Osteocyte (in vitro differentiated cells): Measurements from ENCODE around the gene PSRC1. TPM values are rescaled to one million over a fixed set of nuclear protein-coding genes. Genes with fewer than 3 reads are reported as not detected.

Experiments used
- DNase-seq: peaks from one replicate; pipeline ENCODE4 v3.0.0; 2021; ENCODE audit warnings: mixed read lengths; ENCODE audit not compliant: unreplicated experiment; ENCODE audit errors: extremely low spot score
- H3K27ac Mint-ChIP-seq: one replicate; pipeline ENCODE4 v1.8.0; 2021; ENCODE audit warnings: mild to moderate bottlenecking, mixed read lengths; ENCODE audit not compliant: unreplicated experiment
- H3K27me3 Mint-ChIP-seq: one replicate; pipeline ENCODE4 v1.8.0; 2021; ENCODE audit warnings: mixed read lengths; ENCODE audit not compliant: unreplicated experiment
- H3K36me3 Mint-ChIP-seq: one replicate; pipeline ENCODE4 v1.8.0; 2021; ENCODE audit warnings: mixed read lengths; ENCODE audit not compliant: unreplicated experiment
- H3K4me1 Mint-ChIP-seq: one replicate; pipeline ENCODE4 v1.8.0; 2021; ENCODE audit warnings: mixed read lengths; ENCODE audit not compliant: unreplicated experiment
- H3K4me3 Mint-ChIP-seq: one replicate; pipeline ENCODE4 v1.8.0; 2021; ENCODE audit warnings: mild to moderate bottlenecking, moderate library complexity, mixed read lengths; ENCODE audit not compliant: unreplicated experiment
- H3K9me3 Mint-ChIP-seq: one replicate; pipeline ENCODE4 v1.8.0; 2021; ENCODE audit warnings: mixed read lengths; ENCODE audit not compliant: unreplicated experiment
- CTCF ChIP-seq: fragments of 200-600 bp; sonication (generic); IDR thresholded peaks from 2 replicates; pipeline ENCODE4 v1.5.0; 2021; ENCODE audit warnings: antibody characterized with exemption, mild to moderate bottlenecking, moderate library complexity
- total RNA-seq: library from RNA; stranded (reverse); gene quantifications from 2 replicates; pipeline ENCODE4 v1.2.1, GENCODE V29; 2021

PSRC1 gene
- total RNA-seq, 1 donor from 2014 or later: 9.3 TPM

- Mint-ChIP-seq H3K4me3 (no peak overlapping the region), H3K9me3 (no peaks in the 10 kb centered on the region), H3K27me3 (no peaks in the 10 kb centered on the region), H3K27ac (no peak overlapping the region), H3K36me3 (peaks cover 2% of the 10 kb centered on the region), H3K4me1 (peaks cover 30% of the 10 kb centered on the region)
- no peak for DNase-seq
- TF ChIP-seq CTCF: no peak
Observed at GRCh38 chr1:109255678-109256077, 27.3 kb downstream of the PSRC1 start.

GRCh38 chr1:109255097-109255651, 27.8 kb downstream of the PSRC1 start:
- Mint-ChIP-seq H3K27ac (peak overlapping the region; percentile 60), H3K4me3 (peak overlapping the region; percentile 55), H3K27me3 (no peaks in the 10 kb centered on the region)

GRCh38 chr1:109254621-109255096, 28.3 kb downstream of the PSRC1 start:
- Mint-ChIP-seq H3K27ac (peak overlapping the region; percentile 79), H3K27me3 (no peaks in the 10 kb centered on the region), H3K4me1 (peaks cover 30% of the 10 kb centered on the region), H3K36me3 (no peaks in the 10 kb centered on the region), H3K4me3 (no peak overlapping the region), H3K9me3 (no peaks in the 10 kb centered on the region)
- no peak for DNase-seq
- TF ChIP-seq CTCF: no peak

More at GRCh38 chr1:109255097-109255651, 27.8 kb downstream of the PSRC1 start:
- peak; percentile 16 for TF ChIP-seq CTCF
- Mint-ChIP-seq H3K9me3 (no peaks in the 10 kb centered on the region), H3K36me3 (no peaks in the 10 kb centered on the region), H3K4me1 (peaks cover 30% of the 10 kb centered on the region)
- DNase-seq: no peak

GRCh38 chr1:109253803-109254620, 28.9 kb downstream of the PSRC1 start:
- Mint-ChIP-seq H3K27ac (peak overlapping the region; percentile 79), H3K27me3 (no peaks in the 10 kb centered on the region), H3K4me3 (no peak overlapping the region), H3K4me1 (peaks cover 33% of the 10 kb centered on the region), H3K36me3 (no peaks in the 10 kb centered on the region), H3K9me3 (no peaks in the 10 kb centered on the region)
- no peak for TF ChIP-seq CTCF
- DNase-seq: no peak
